Type B pancreatic cell (in vitro differentiated cells): ENCODE data around the gene CHADL. TPM values are rescaled to one million over a fixed set of nuclear protein-coding genes. Genes with fewer than 3 reads are reported as not detected.

Source experiments
- DNase-seq: peaks from one replicate; pipeline ENCODE4 v3.0.0; 2021; ENCODE audit warnings: mixed read lengths; ENCODE audit not compliant: unreplicated experiment; ENCODE audit errors: extremely low spot score
- H3K27ac Mint-ChIP-seq: 2 replicates; pipeline ENCODE4 v1.8.0; 2021; ENCODE audit warnings: mild to moderate bottlenecking, mixed read lengths
- H3K27me3 Mint-ChIP-seq: 2 replicates; pipeline ENCODE4 v1.8.0; 2021; ENCODE audit warnings: mixed read lengths
- H3K36me3 Mint-ChIP-seq: 2 replicates; pipeline ENCODE4 v1.8.0; 2021; ENCODE audit warnings: mixed read lengths
- H3K4me1 Mint-ChIP-seq: one replicate; pipeline ENCODE4 v1.8.0; 2021; ENCODE audit warnings: mixed read lengths; ENCODE audit not compliant: unreplicated experiment
- H3K4me3 Mint-ChIP-seq: 2 replicates; pipeline ENCODE4 v1.8.0; 2021; ENCODE audit warnings: mild to moderate bottlenecking, mixed read lengths
- H3K9me3 Mint-ChIP-seq: 2 replicates; pipeline ENCODE4 v1.8.0; 2021; ENCODE audit warnings: mixed read lengths
- total RNA-seq: library from RNA; stranded (reverse); gene quantifications from 2 replicates; pipeline ENCODE4 v1.2.1, GENCODE V29; 2021; ENCODE audit warnings: low replicate concordance
- TF ChIP-seq, protein P1 (sequence below): fragments of 200-600 bp; sonication (generic); conservative IDR thresholded peaks from 2 replicates; pipeline ENCODE4 v1.5.0; 2021; ENCODE audit warnings: antibody characterized with exemption, mild to moderate bottlenecking

The CHADL gene
- total RNA-seq, 1 donor from 2014 or later = 1.1 TPM

DNA sequence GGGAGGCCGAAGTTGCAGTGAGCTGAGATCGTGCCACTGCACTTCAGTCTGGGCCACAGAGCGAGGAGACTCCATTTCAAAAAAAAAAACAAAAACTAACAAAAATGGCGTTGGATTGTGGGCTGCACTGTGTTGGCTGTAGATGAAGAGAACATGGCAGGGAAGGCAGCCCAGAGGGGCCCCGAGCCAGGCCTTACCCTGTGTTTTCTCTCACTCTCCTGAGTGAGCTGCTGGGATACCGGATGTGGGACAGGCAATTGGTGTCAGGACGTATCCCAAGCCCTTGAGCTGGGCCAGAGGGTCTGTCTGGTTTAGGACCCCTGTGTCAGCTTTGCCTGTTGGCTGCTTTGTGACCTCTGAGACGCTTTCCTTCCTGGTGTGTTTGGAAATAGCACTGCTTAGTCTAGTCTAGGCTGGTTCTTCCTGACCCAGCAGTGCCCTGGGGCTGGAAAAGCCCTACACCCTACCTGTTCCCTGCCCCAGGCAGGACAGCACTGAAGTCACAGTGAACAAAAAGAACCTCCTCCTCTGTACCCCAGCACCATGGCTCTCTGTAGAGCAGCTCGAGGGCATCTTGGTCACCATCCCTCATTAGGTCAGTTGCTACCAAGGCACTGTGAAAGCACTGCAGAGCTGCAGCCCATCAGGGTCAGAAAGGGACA, 17.8 kb downstream of the CHADL start:
- Mint-ChIP-seq H3K36me3 (peaks cover 4% of the 10 kb centered on the region), H3K9me3 (no peaks in the 10 kb centered on the region), H3K4me3 (no peak overlapping the region), H3K4me1 (no peaks in the 10 kb centered on the region), H3K27ac (no peak overlapping the region), H3K27me3 (no peaks in the 10 kb centered on the region)
- DNase-seq = no peak
- TF ChIP-seq, protein P1, sequence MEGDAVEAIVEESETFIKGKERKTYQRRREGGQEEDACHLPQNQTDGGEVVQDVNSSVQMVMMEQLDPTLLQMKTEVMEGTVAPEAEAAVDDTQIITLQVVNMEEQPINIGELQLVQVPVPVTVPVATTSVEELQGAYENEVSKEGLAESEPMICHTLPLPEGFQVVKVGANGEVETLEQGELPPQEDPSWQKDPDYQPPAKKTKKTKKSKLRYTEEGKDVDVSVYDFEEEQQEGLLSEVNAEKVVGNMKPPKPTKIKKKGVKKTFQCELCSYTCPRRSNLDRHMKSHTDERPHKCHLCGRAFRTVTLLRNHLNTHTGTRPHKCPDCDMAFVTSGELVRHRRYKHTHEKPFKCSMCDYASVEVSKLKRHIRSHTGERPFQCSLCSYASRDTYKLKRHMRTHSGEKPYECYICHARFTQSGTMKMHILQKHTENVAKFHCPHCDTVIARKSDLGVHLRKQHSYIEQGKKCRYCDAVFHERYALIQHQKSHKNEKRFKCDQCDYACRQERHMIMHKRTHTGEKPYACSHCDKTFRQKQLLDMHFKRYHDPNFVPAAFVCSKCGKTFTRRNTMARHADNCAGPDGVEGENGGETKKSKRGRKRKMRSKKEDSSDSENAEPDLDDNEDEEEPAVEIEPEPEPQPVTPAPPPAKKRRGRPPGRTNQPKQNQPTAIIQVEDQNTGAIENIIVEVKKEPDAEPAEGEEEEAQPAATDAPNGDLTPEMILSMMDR = no peak

DNA sequence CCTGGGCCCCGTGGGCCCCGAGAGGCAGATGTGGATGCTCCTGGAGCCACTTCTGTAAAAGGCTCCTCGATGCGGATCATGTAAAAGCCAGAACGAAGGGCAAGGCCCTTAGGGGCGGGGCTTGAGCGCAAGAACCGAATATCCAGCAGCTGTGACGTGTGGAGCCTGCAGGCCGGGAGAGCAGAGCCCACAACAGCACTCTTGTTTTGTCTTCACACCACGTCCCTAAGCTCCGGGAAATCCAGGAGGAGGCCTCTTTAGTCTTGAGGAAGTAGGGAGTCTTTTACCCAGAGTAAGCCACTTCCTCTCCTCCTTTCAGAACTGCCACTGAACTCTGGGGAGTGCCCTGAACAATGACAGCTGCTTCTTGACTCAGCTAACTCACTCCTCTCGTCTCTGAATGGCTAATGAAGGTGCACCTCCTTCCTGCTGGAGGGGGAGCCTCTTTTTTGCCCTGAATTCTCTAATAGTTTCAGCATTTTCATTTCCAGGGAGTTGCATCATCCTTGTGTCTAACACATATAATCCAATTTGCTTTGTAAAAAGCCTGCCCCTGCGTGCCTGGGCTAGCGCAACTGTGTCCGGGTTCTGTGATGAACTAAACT, 23.1 kb downstream of the CHADL start:
- no peaks in the 10 kb centered on the region for H3K9me3 Mint-ChIP-seq
- no peaks in the 10 kb centered on the region for H3K27me3 Mint-ChIP-seq
- DNase-seq = no peak
- peaks cover 34% of the 10 kb centered on the region for H3K36me3 Mint-ChIP-seq
- TF ChIP-seq, protein P1 = no peak
- H3K4me1 Mint-ChIP-seq = peaks cover 4% of the 10 kb centered on the region
- H3K4me3 Mint-ChIP-seq = no peak overlapping the region
- peak overlapping the region; percentile 50 for H3K27ac Mint-ChIP-seq

DNA sequence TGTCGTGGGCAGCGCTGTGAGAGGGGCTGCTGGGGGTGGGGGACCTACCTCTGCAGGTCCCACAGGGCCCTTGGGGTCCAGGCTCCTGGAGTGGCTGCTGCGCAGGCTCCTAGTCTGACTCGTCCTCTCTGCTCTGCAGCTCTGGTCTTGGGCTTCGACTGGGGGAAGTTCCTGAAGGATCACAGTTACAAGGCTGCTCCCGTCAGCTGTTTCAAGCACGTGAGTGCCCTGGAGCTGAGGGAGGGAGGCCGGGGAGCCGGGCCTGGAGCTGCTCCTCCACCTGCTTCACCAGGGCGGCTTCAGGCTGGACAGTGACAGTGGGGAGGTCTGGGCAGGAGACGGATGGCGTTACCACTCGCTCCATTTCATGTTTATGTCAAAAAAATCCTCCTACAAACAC, 23.7 kb downstream of the CHADL start:
- TF ChIP-seq, protein P1 = no peak
- Mint-ChIP-seq H3K4me3 (no peak overlapping the region), H3K36me3 (peaks cover 37% of the 10 kb centered on the region), H3K4me1 (peaks cover 4% of the 10 kb centered on the region), H3K9me3 (no peaks in the 10 kb centered on the region), H3K27me3 (no peaks in the 10 kb centered on the region), H3K27ac (no peak overlapping the region)
- DNase-seq = no peak

DNA sequence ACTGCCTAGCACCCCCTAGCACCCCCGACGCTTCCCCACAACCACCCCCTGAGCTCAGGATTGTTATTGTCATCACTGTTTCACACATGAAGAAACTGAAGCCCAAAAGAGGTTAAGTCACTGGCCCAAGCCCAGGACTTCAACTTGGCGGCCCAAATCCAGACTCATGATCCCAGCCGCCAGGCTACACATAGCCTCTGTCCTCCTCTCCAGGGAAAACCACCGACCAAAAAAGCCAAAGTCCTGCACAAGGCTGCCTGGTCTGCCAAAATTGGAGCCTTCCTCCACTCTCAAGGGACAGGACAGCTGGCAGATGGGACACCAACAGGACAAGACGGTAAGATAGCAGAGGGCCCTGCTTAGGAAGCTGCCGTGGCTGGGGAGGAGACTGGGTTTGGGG, 24.8 kb downstream of the CHADL start:
- no peaks in the 10 kb centered on the region for H3K9me3 Mint-ChIP-seq
- H3K27ac Mint-ChIP-seq = no peak overlapping the region
- H3K36me3 Mint-ChIP-seq = peaks cover 35% of the 10 kb centered on the region

GRCh38 chr22:41215409-41215808, 25.3 kb downstream of the CHADL start:
- Mint-ChIP-seq H3K4me1 (peaks cover 4% of the 10 kb centered on the region), H3K27ac (no peak overlapping the region), H3K4me3 (no peak overlapping the region), H3K27me3 (no peaks in the 10 kb centered on the region), H3K9me3 (no peaks in the 10 kb centered on the region), H3K36me3 (peaks cover 35% of the 10 kb centered on the region)
- TF ChIP-seq, protein P1 = no peak
- no peak for DNase-seq

More for the DNA sequence above, 24.8 kb downstream of the CHADL start:
- DNase-seq = no peak
- H3K4me3 Mint-ChIP-seq = no peak overlapping the region
- TF ChIP-seq, protein P1 = no peak
- no peaks in the 10 kb centered on the region for H3K27me3 Mint-ChIP-seq
- H3K4me1 Mint-ChIP-seq = peaks cover 4% of the 10 kb centered on the region
